Naive thymus-derived CD4-positive, alpha-beta T cell (primary cell): ENCODE measurements around the gene DMD. TPM values are rescaled to one million over a fixed set of nuclear protein-coding genes. Genes with fewer than 3 reads are reported as not detected.

Source experiments
- ATAC-seq: fragments of 150-1000 bp; cut with Tn5 transposase; 2 replicates; pipeline ENCODE4 v1.10.0; 2021; ENCODE audit warnings: mild to moderate bottlenecking, moderate library complexity
- CTCF ChIA-PET: fragments of 350-600 bp; sonication (Branson Sonifier 250); formaldehyde crosslinking; loops from one replicate; lab custom pipeline; 2021; ENCODE audit warnings: antibody characterized with exemption; lab: Charles Lee
- POLR2A ChIA-PET: fragments of 350-600 bp; sonication (Branson Sonifier 250); formaldehyde crosslinking; loops from one replicate; lab custom pipeline; 2021; ENCODE audit warnings: antibody characterized with exemption, inconsistent platforms; lab: Charles Lee
- DNase-seq, 9 donors: peaks; one replicate each; pipeline versions ENCODE4 v3.0.0 to v3.0.0-alpha.2; 2020 to 2022; ENCODE audit warnings: mixed read lengths in 1 of 9
- H3K27ac ChIP-seq: one replicate; pipeline ENCODE4 v1.7.0; 2013; ENCODE audit warnings: mild to moderate bottlenecking, low read depth, low read length, moderate library complexity
- H3K27me3 ChIP-seq, 2 donors: one replicate each; pipeline ENCODE4 v1.7.0; 2013; ENCODE audit warnings: low read length in 2 of 2, mild to moderate bottlenecking in 2 of 2, moderate library complexity in 2 of 2; ENCODE audit not compliant: control insufficient read depth in 2 of 2, insufficient read depth in 2 of 2
- H3K36me3 ChIP-seq, 3 experiments: 1 replicate in 2 of 3; 2 replicates in 1 of 3; pipeline ENCODE4 v1.7.0; 2013; ENCODE audit warnings: low read length in 3 of 3, mild to moderate bottlenecking in 3 of 3, moderate library complexity in 1 of 3; ENCODE audit not compliant: insufficient read depth in 3 of 3, control insufficient read depth in 2 of 3
- H3K4me1 ChIP-seq, 2 donors: one replicate each; pipeline ENCODE4 v1.7.0; 2013; ENCODE audit warnings: low read length in 2 of 2, mild to moderate bottlenecking in 2 of 2, moderate library complexity in 1 of 2; ENCODE audit not compliant: control insufficient read depth in 2 of 2, insufficient read depth in 2 of 2
- H3K4me3 ChIP-seq: 2 replicates; pipeline ENCODE4 v1.7.0; 2013; ENCODE audit warnings: mild to moderate bottlenecking, low read length
- H3K9me3 ChIP-seq, 3 experiments: 1 replicate in 2 of 3; 2 replicates in 1 of 3; pipeline ENCODE4 v1.7.0; 2013; ENCODE audit warnings: low read length in 3 of 3; ENCODE audit not compliant: control insufficient read depth in 2 of 3
- H3K27ac Mint-ChIP-seq, 9 donors: one replicate each; pipeline ENCODE4 v1.8.0; 2020 to 2022; ENCODE audit warnings: mixed read lengths in 9 of 9, mild to moderate bottlenecking in 8 of 9, moderate library complexity in 5 of 9, inconsistent platforms in 2 of 9
- H3K27me3 Mint-ChIP-seq, 5 donors: one replicate each; pipeline ENCODE4 v1.8.0; 2021 to 2022; ENCODE audit warnings: mixed read lengths in 5 of 5, mild to moderate bottlenecking in 1 of 5
- H3K36me3 Mint-ChIP-seq, 5 donors: one replicate each; pipeline ENCODE4 v1.8.0; 2020 to 2022; ENCODE audit warnings: mixed read lengths in 5 of 5, mild to moderate bottlenecking in 3 of 5, inconsistent platforms in 1 of 5
- H3K4me1 Mint-ChIP-seq, 7 donors: one replicate each; pipeline ENCODE4 v1.8.0; 2020 to 2022; ENCODE audit warnings: mixed read lengths in 7 of 7, mild to moderate bottlenecking in 3 of 7, inconsistent platforms in 1 of 7
- H3K4me3 Mint-ChIP-seq, 10 donors: one replicate each; pipeline ENCODE4 v1.8.0; 2020 to 2022; ENCODE audit warnings: mild to moderate bottlenecking in 10 of 10, mixed read lengths in 10 of 10, moderate library complexity in 6 of 10, inconsistent platforms in 2 of 10
- H3K9me3 Mint-ChIP-seq, 11 donors: one replicate each; pipeline ENCODE4 v1.8.0; 2020 to 2022; ENCODE audit warnings: mixed read lengths in 11 of 11, mild to moderate bottlenecking in 4 of 11, inconsistent platforms in 1 of 11, moderate library complexity in 1 of 11
- intact Hi-C, 2 donors: fragments of 100-400 bp; cut with micrococcal nuclease; formaldehyde crosslinking; loops; one replicate each; pipeline ENCODE4 v1.15.1; 2023
- polyA plus RNA-seq, 2 donors: library from polyadenylated mRNA; unstranded; fragments of 300-500 nt; fragmentation: Illumina TruSeq; gene quantifications; one replicate each; pipeline ENCODE4 v1.2.3, GENCODE V29; 2021
- total RNA-seq, 6 experiments: library from RNA in 5 of 6; stranded (reverse) in 5 of 6; gene quantifications; 1 replicate in 5 of 6; 2 replicates in 1 of 6; pipeline ENCODE4 v1.2.3 and lab custom pipeline; 2021 to 2026

The DMD gene
- total and polyA plus RNA-seq, 7 experiments from 2014 or later, result 0.02 to 4.9 (median 0.28) TPM; not detected in 3

GRCh38 chrX:32495855-32496254 is 715.5 kb downstream of the DMD start:
- Histone ChIP-seq H3K27ac (no peak overlapping the region), H3K27me3 (no peaks in the 10 kb centered on the region), H3K36me3 (no peaks in the 10 kb centered on the region), H3K4me3 (no peak overlapping the region), H3K4me1 (no peaks in the 10 kb centered on the region), H3K9me3 (no peaks in the 10 kb centered on the region)
- H3K4me3 Mint-ChIP-seq, result no peak overlapping the region
- POLR2A ChIA-PET, result no interaction called here
- H3K4me1 Mint-ChIP-seq, result no peaks in the 10 kb centered on the region
- H3K27ac Mint-ChIP-seq, result no peak overlapping the region
- no peaks in the 10 kb centered on the region for H3K36me3 Mint-ChIP-seq
- CTCF ChIA-PET, result no interaction called here
- no peaks in the 10 kb centered on the region for H3K27me3 Mint-ChIP-seq
- H3K9me3 Mint-ChIP-seq, result no peaks in the 10 kb centered on the region
- DNase-seq (no peak), ATAC-seq (no peak)
- intact Hi-C loops, result no loop called here

GRCh38 chrX:32489125-32489524 is 722.2 kb downstream of the DMD start:
- ATAC-seq (no peak), DNase-seq (no peak)
- no peaks in the 10 kb centered on the region for H3K4me1 Mint-ChIP-seq
- intact Hi-C loops, result no loop called here
- Histone ChIP-seq H3K27ac (no peak overlapping the region), H3K9me3 (no peaks in the 10 kb centered on the region), H3K4me1 (no peaks in the 10 kb centered on the region), H3K27me3 (no peaks in the 10 kb centered on the region), H3K4me3 (no peak overlapping the region), H3K36me3 (no peaks in the 10 kb centered on the region)
- POLR2A ChIA-PET, result no interaction called here
- H3K27ac Mint-ChIP-seq, result no peak overlapping the region
- CTCF ChIA-PET, result no interaction called here
- H3K9me3 Mint-ChIP-seq, result no peaks in the 10 kb centered on the region
- H3K4me3 Mint-ChIP-seq, result no peak overlapping the region
- no peaks in the 10 kb centered on the region for H3K27me3 Mint-ChIP-seq
- H3K36me3 Mint-ChIP-seq, result no peaks in the 10 kb centered on the region

DNA sequence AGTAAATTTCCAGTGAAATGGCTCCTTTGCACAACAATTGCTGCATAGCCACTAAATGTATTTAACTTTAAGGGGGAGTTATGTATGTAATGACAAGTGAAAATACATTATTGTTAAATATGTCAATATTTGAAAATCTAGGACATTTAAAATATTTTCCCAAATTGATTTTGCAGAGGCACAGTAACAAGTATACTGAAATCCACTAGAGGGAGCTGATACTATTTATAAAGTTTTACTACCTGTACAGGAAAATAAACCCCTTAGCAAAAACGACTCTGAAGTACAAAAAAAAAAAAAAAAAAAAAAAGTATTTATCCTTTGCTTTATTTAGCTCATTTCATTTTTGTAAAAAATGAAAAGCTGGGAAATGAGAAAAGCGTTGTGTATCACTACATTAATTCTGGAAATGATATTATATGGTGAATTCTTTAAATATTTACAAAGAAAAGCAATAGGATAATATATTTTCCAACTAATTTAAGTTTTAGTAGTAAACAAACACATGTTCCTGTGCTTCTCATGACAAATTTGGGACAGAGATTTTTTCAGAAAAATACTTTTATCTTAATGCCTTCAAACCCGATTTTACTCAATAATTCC is 727.7 kb downstream of the DMD start:
- H3K4me3 ChIP-seq, result no peak overlapping the region
- DNase-seq (no peak), ATAC-seq (no peak)
- CTCF ChIA-PET, result no interaction called here
- Mint-ChIP-seq H3K9me3 (no peaks in the 10 kb centered on the region), H3K4me3 (no peak overlapping the region), H3K4me1 (no peaks in the 10 kb centered on the region), H3K27me3 (peaks cover 0 to 8% (median 0%) of the 10 kb centered on the region in 5 donors), H3K36me3 (no peaks in the 10 kb centered on the region), H3K27ac (no peak overlapping the region)
- no peaks in the 10 kb centered on the region for H3K4me1 ChIP-seq
- intact Hi-C loops, result no loop called here
- H3K27ac ChIP-seq, result no peak overlapping the region
- H3K9me3 ChIP-seq, result no peaks in the 10 kb centered on the region
- POLR2A ChIA-PET, result no interaction called here
- no peaks in the 10 kb centered on the region for H3K27me3 ChIP-seq
- no peaks in the 10 kb centered on the region for H3K36me3 ChIP-seq

DNA sequence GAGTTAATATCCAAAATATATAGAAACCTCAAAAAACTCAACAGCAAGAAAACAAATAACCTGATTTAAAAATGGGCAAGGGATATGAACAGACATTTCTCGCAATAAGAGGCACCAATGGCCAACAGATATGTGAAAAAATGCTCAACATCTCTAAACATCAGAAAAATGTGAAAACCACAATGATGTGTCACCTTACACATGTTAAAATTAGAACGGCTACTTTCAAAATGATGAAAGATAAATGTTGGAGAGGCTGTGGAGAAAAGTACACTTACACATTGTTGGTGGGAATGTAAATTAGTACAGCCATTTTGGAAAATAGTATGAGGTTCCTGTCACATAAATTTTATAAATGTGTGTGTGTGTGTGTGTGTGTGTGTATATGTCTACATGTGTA is 731.3 kb downstream of the DMD start:
- no peaks in the 10 kb centered on the region for H3K36me3 Mint-ChIP-seq
- Histone ChIP-seq H3K4me1 (no peaks in the 10 kb centered on the region), H3K27me3 (no peaks in the 10 kb centered on the region), H3K9me3 (no peaks in the 10 kb centered on the region), H3K27ac (no peak overlapping the region), H3K4me3 (no peak overlapping the region), H3K36me3 (no peaks in the 10 kb centered on the region)
- peaks cover 0 to 8% (median 0%) of the 10 kb centered on the region in 5 donors for H3K27me3 Mint-ChIP-seq
- DNase-seq, result no peak
- no peak overlapping the region for H3K27ac Mint-ChIP-seq
- H3K4me3 Mint-ChIP-seq, result no peak overlapping the region
- no peaks in the 10 kb centered on the region for H3K4me1 Mint-ChIP-seq
- ChIA-PET CTCF (no interaction called here), POLR2A (no interaction called here)
- intact Hi-C loops, result no loop called here
- ATAC-seq, result no peak
- H3K9me3 Mint-ChIP-seq, result no peaks in the 10 kb centered on the region

- Histone ChIP-seq H3K36me3 (no peaks in the 10 kb centered on the region), H3K9me3 (no peaks in the 10 kb centered on the region), H3K27ac (no peak overlapping the region), H3K27me3 (no peaks in the 10 kb centered on the region), H3K4me1 (no peaks in the 10 kb centered on the region), H3K4me3 (no peak overlapping the region)
- ATAC-seq (no peak), DNase-seq (no peak)
- Mint-ChIP-seq H3K4me1 (no peaks in the 10 kb centered on the region), H3K9me3 (no peaks in the 10 kb centered on the region), H3K36me3 (no peaks in the 10 kb centered on the region), H3K4me3 (no peak overlapping the region), H3K27ac (no peak overlapping the region), H3K27me3 (no peaks in the 10 kb centered on the region)
- CTCF ChIA-PET, result no interaction called here
- POLR2A ChIA-PET, result no interaction called here
- intact Hi-C loops, result no loop called here
Measured at GRCh38 chrX:32472364-32472763, 739.0 kb downstream of the DMD start.

- ChIA-PET CTCF (no interaction called here), POLR2A (no interaction called here)
- H3K4me3 Mint-ChIP-seq, result no peak overlapping the region
- no peaks in the 10 kb centered on the region for H3K4me1 Mint-ChIP-seq
- no peaks in the 10 kb centered on the region for H3K27me3 ChIP-seq
- H3K36me3 ChIP-seq, result no peaks in the 10 kb centered on the region
- no peak overlapping the region for H3K4me3 ChIP-seq
- no peak overlapping the region for H3K27ac ChIP-seq
- no peaks in the 10 kb centered on the region for H3K27me3 Mint-ChIP-seq
- peaks cover 0 to 3% (median 0%) of the 10 kb centered on the region in 11 donors for H3K9me3 Mint-ChIP-seq
- no peak for ATAC-seq
- no peak overlapping the region for H3K27ac Mint-ChIP-seq
- H3K36me3 Mint-ChIP-seq, result no peaks in the 10 kb centered on the region
- intact Hi-C loops, result no loop called here
- DNase-seq, result no peak
- no peaks in the 10 kb centered on the region for H3K9me3 ChIP-seq
- H3K4me1 ChIP-seq, result no peaks in the 10 kb centered on the region
Measured at GRCh38 chrX:32455704-32456103, 755.6 kb downstream of the DMD start.

DNA sequence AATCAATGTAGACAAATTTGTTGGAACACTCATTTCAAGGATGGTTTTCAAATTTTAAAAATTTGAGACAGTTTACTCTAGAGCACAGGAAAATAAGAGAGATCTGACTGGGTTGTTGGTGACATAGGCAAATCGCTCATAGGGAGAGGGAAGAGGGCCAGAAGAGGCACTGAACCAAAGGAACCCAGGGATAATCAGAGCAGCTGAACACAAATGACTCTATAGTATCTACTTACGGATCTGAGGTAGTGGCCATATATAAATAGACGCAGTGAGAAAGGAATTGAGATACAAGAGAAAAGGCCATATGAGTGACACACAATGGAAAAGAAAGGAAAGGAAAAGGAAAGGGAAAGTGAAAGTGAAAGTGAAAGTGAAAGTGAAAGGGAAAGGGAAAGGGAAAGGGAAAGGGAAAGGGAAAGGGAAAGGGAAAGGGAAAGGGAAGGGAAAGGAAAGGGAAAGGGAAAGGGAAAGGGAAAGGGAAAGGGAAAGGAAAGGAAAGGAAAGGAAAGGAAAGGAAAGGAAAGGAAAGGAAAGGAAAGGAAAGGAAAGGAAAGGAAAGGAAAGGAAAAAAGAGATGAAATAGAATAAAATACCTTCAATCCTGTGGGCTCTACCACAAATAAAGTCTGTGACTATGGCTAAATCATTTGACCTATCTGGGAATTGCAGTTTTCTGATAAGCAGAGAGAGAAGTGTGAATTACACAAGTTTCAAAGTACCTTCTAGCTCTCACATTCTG is 759.2 kb downstream of the DMD start:
- CTCF ChIA-PET, result no interaction called here
- POLR2A ChIA-PET, result no interaction called here
- H3K4me3 Mint-ChIP-seq, result no peak overlapping the region

More for the DNA sequence above, 759.2 kb downstream of the DMD start:
- H3K36me3 Mint-ChIP-seq, result peaks cover 0 to 7% (median 0%) of the 10 kb centered on the region in 5 donors
- H3K36me3 ChIP-seq, result no peaks in the 10 kb centered on the region
- H3K27ac Mint-ChIP-seq, result no peak overlapping the region
- no peak overlapping the region for H3K4me3 ChIP-seq
- ATAC-seq, result no peak
- peaks cover 0 to 15% (median 9%) of the 10 kb centered on the region in 7 donors for H3K4me1 Mint-ChIP-seq
- no peaks in the 10 kb centered on the region for H3K9me3 ChIP-seq
- intact Hi-C loops, result no loop called here
- no peak overlapping the region for H3K27ac ChIP-seq
- H3K4me1 ChIP-seq, result no peaks in the 10 kb centered on the region
- H3K27me3 ChIP-seq, result no peaks in the 10 kb centered on the region
- no peak for DNase-seq
- peaks cover 0 to 3% (median 0%) of the 10 kb centered on the region in 11 donors for H3K9me3 Mint-ChIP-seq
- no peaks in the 10 kb centered on the region for H3K27me3 Mint-ChIP-seq
